ENCODE data around the gene PLA2G12B.
"Not testable (repeated sequence)": the region's sequence is repeated elsewhere in the genome, so short reads cannot be mapped to it uniquely, and the experiment has no call there.

The PLA2G12B gene, protein sequence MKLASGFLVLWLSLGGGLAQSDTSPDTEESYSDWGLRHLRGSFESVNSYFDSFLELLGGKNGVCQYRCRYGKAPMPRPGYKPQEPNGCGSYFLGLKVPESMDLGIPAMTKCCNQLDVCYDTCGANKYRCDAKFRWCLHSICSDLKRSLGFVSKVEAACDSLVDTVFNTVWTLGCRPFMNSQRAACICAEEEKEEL

DNA sequence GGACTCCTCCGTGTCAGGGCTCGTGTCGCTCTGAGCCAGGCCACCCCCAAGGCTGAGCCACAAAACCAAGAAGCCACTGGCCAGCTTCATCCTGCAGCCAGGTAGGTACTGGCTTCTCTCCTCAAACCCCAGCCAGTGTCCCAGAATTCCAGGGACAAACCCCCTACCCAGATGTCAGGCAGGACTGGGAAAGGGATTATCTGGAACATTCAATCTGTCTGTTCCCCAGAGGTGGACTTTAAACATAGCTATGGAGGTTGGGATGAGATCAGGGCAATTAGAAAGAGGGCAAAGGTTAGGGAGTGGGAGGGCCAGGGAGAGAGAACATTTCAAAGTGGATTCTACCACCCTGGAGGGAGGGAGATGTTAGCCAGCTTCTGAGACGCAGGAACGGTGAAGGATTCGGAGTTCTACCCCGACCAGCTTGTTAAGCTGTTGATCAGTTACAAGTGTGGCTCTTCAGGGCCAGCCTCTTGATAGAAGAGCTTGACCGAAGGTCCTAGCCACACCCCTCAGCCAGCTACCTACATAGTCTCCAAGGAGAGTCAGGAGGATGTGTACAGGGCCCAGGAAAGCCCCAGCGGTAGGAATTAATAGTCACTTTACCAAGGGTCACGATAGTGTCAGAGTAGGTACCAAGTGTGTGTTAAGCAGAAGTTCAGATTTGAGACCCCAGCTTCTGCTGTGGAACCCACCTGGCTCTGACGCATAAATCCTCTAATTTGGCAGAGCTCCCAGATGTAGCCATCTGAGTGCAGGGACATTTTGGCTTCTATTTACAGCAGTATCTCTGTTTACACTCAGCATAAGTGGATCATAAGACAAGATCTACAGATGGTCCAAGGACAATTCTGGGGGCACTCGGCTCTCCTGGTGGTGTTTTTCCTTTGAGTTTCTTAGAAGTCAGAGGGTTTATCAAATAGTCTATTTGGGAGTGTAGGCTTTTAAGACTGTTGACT, at the start of gene PLA2G12B:
PLA2G12B (minus strand) TSS at position 211 of the 959 bp plus-strand sequence; CDS start at position 90, 121 bp downstream.
- no peak for DNase-seq

DNA sequence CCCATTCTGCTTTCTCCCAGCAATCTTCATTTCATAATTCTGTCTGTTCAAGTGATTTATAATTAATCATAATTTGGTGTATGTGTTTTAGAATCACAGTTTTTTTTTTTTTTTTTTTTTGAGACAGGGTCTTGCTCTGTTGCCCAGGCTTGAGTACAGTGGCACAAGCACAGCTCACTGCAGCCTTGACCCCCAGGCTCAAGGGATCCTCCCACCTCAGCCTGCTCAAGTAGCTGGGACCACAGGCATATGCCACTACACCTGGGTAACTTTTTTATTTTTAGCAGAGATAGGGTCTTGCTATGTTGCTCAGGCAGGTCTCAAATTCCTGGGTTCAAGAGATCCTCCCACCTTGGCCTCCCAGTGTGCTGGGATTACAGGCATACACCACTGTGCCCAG, 49.2 kb upstream of the PLA2G12B start:
- DNase-seq = no peak

DNA sequence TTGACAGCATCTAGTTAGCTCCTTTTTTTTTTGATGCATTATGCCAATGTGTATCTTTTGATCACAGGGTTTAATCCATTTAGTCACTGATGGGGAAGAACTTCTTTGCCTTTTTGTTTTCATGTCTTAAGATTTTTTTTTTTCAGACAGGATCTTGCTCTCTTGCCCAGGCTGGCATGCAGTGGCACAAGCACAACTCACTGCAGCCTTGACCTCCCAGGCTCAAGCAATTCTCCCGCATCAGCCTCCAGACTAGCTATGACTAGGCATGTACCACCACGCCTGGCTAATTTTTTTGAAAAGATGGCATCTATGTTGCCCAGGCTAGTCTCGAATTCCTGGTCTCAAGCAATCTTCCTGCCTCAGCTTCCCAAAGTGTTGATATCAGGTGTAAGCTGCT, 46.4 kb upstream of the PLA2G12B start:
- no peak for DNase-seq

DNA sequence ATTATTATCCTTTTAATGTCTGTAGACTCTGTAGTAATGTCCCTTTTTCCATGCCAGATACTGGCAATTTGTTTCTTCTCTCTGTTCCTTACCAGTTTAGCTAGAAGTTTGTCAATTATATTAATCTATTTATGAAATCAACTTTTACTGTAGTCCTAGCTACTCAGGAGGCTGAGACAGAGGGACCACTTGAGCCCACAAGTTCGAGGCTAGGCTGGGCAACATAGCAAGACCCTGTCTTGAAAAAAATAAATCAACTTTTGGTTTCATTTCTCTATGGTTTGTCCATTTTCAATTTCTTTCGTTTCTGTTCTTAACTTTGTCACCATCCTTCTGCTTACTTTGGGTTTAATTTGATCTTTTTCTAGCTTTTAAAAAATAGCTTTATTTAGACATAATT, 42.5 kb upstream of the PLA2G12B start:
- no peak for DNase-seq

DNA sequence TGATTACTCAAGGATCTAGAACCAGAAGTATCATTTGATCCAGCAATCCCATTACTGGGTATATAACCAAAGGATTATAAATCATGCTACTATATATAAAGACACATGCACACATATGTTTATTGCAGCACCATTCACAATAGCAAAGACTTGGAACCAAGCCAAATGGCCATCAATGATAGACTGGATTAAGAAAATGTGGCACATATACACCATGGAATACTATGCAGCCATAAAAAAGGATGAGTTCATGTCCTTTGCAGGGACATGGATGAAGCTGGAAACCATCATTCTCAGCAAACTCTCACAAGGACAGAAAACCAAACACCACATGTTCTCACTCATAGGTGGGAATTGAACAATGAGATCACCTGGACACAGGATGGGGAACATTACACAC, 40.9 kb upstream of the PLA2G12B start:
- not testable (repeated sequence) for DNase-seq

DNA sequence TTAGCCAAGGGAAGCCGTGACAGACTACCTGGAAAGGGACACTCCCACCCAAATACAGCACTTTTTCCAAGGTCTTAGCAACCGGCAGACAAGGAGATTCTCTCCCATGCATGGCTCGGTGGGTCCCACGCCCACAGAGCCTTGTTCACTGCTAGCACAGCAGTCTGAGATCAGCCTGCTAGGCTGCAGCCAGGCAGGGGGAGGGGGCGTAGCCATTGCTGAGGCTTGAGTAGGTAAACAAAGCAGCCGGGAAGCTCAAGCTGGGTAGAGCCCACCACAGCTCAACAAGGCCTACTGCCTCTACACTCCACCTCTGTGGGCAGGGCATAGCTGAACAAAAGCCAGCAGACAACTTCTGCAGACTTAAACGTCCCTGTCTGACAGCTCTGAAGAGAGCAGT, 35.2 kb upstream of the PLA2G12B start:
- DNase-seq = not testable (repeated sequence)

DNA sequence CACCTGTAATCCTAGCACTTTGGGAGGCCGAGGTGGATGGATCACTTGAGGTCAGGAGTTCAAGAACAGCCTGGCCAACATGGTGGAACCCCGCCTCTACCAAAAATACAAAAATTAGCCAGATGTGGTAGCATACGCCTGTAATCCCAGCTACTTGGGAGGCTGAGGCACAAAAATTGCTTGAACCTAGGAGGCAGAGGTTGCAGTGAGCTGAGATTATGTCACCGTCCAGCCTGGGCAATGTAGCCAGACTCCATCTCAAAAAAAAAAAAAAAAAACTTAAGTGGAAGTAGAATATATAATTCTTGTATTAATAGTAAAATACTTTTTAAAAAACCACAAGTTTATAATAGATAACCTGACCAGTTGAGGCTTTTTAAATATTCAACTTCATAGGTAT, 30.0 kb upstream of the PLA2G12B start:
- not testable (repeated sequence) for DNase-seq

DNA sequence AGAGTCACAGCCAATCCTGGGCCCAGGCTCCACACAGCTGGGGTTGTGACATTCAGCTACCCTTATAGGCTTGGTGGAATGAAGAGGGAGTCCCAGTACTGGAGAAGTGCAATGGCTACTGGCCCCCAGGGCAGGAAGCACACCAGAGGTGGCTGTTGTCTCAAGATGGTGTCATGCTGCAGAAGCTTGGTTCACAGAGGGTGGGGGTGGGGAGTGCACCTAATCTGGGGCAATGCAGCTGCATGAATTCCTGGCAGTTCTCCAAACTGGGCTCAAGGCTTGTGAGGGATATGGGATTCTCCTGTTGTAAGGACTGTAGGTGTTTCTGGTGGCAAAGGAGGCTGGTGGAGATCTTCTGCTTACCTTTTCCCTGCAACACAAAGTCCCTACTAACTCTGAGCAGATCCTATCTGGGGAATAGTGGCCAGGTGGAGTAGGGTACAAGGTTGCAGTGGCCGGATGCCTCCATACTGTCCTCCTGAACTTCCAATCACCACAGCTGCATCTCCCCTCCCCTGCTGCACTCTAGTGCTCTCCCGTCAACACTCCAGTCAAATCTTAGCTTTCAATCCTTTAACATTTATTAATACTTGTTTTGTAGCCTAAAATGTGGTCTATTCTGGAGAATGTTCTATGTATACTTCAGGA, 27.4 kb upstream of the PLA2G12B start:
- no peak for DNase-seq

DNA sequence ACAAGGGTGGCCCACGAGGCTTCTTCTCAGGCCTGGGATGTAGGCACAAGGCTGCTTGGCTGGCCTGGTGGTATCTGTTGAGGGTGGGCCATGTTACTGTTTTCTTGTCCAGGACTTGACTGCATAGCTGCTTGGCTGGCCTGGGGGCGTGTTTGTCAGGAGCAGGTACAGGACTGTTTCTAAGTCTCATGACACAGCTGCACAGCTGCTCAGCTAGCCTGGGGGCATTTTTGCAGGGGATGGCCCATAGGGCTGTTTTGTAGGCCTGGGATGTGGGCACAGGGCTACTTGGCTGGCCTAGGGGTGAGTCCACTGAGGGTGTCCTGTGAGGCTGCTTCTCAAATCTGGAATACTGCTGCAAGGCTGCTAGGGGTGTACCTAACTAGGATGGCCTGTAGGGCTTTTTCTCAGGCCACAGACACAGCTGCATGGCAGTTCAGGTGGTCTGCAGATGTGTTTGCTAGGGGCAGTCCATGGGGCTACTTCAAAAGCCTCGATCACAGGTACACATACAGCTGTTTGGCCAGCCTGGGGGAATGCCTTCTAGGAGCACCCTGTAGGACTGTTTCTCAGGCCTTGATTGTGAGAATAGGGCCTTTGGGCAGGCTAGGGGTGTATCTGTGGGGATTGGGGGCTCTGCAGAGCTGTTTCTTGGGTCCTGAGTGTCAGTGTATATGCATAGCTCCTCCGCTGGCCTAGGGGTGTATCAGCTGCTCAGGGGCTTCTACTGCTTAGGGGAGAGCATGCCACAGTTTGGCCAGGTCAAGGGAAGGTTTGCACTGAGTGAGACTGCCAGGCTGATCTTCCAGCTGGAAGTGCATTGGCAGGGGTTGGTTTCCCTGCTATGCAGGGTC, 26.6 kb upstream of the PLA2G12B start:
- DNase-seq = no peak

DNA sequence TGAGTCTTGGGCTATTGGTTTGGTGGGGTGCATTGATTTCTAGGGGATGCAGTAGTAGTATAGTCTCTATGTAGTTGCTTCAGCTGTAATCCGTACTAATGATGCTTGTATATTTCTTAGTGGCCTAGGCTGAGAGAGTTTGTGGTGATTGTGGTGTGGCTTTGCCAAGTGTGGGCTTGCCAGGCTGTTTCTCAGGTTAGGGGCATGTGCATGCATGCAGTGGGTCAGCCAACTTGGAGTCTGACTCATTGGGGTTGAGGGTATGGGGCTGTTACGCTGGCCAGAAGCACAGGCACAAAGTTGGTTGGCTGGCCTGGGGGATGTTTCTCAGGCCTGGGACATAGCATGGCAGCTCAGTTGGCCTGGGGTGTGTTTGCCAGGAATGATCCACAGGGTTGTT, 25.7 kb upstream of the PLA2G12B start:
- DNase-seq = no peak

DNA sequence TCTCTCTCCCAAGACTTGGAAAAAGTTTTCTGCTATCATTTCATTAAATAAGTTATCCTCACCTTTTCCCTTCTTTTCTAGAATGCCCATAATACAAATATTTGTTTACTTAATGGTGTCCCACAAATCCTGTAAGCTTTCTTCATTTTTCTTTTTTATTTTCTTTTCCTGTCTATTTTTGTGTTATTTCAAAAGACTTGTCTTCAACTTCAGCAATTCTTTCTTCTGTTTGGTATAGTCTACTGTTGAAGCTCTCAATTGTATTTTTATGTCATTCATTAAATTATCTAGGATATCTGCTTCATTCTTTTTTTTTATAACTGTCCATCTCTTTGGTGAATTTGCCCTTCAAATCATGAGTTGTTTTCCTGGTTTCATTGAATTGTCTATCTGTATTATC, 25.1 kb upstream of the PLA2G12B start:
- no peak for DNase-seq

DNA sequence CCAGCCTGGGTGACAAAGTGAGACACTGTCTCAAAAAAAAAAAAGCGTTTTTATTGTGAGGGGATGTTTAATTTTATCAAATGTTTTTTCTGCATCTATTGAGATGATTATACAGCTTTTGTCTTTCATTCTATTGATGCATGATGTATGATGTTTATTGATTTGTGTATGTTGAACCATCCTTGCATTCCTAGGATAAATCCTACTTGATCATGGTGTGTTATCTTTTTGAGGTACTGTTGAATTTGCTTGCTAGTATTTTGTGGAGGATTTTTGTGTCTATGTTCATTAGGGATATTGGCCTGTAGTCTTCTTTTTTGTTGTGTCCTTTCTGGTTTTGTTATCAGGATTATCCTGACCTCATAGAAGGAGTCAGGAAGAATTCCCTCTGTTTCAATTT, 22.3 kb upstream of the PLA2G12B start:
- no peak for DNase-seq

DNA sequence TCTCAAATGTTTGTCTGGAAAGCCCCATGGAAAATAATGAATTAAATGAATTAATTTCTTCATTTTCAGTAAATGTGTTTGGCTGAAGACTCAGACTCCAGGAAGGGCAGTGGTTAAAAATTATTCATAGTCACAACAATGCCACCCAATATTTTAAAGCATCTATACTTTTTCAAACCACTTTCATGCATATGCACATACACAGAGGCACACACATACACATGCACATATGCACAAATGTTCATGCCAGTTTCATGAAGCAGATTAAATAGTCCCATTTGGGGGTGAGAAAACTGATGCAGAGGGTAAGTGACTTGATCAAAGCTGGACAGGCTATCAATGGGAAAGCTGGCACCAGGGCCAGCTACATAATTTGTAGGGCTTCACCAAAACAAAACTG, 1.4 kb upstream of the PLA2G12B start:
- no peak for DNase-seq

DNA sequence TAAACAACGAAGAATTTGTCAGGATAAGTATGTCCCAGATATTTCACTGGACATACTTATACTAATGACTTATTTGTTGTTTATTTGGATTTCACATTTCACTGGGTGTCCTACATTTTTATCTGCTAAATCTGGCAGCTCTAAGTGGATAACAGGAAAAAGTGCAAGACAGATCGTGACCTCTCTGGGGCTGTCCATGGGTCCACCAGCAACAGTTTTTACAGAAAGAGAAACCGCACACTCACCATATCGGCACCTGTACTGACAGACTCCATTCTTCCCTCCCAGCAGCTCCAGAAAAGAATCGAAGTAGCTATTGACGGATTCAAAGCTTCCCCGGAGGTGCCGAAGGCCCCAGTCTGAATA, 393 bp downstream of the PLA2G12B start:
- DNase-seq = no peak

DNA sequence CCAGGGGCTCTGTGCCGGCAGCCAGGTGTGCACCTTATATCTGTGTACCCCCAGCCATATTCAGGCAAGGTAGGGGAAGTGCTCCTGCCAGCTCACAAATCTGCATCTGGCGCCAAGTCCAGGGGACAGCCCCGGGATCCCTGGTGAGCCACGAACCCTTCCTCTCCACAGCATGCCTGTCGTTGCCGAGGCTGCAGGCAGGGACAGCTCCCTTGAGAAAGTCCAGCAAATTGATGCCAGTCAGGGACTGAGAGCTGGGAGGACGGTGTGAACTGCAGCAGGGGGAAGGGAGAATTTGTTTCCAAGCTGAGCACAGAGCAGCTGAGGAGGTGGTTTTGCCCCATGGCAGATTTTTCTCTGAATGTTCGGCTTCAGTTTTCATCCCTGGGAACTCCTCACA, 919 bp downstream of the PLA2G12B start:
- no peak for DNase-seq

DNA sequence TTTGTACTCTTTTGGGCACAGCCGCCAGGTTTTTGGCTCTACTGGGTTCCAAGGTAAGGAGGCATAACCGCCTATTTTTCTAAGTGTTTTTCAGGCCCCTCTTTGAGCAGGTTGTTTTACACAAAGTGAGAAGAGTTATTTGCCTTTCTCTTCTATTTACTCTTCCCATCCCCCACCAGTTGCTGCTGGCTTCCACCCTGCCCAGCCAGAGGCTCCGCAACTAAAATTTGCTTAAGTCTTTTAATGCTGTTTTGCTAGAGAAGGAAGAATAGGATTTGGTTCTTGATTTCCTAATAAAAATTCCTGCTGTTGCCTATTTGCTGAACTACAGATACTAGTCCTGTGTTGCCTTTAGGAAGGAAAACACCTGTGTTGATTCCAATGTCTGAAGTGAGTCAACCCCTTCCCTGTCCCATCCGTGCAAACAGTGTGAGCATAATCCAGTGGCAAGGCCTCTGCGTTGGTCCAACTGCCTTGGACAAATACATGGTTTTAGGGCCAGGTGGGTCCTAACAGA, 1.9 kb downstream of the PLA2G12B start:
- no peak for DNase-seq

DNA sequence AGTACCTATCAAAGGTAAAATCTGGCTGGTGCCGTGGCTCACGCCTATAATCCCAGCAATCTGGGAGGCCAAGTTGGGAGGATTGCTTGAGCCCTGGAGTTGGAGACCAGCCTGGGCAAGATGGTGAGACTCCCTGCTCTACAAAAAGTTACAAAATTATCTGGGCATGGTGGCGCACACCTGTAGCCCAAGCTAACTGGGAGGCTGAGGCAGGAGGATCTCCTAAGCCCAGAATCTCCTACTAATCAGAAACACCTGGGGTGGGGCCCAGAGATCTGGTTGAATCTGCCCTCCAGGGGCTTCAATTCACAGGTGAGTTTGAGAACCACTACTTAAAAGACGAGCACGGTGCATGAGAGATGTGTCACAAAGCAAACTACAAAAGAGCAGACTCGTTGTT, 2.4 kb downstream of the PLA2G12B start:
- DNase-seq = no peak

DNA sequence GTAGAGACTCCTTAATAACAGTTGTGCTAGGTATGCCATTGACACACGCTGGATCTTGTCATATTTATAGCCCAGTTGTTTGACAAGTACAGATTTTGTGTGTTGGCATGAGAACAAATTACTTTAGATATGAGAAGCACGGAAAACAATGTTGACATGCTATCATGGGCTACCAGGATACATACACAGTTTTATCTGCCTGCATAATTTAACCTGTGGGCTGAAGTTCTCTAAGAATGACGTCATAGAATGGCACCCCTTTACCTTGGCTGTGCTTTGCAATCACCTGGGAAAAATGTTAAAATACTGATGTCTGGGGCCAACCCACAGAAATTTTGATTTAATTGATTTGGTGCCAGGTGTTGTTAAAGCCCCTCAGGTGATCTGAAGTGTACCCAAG, 2.8 kb downstream of the PLA2G12B start:
- DNase-seq = peak; percentile 6

DNA sequence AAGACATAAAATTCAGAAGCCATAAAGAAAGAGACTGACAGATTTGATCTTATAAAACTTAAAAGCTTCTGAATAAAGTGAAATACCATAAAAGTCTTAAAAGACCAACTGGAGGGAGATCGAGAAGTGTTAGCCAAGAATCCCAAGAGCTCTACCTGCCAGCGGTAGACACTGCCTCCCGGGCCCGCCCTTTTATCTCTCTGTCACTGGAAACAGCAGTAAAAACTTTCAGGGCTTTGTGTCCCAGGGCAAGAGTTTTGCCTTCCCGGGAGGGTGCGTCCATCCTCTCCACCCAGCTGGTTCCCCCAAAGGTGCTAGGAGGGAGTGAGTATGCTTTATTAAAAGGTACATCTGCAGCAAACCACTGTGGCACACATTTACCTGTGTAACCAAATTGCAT, 5.8 kb downstream of the PLA2G12B start:
- no peak for DNase-seq

DNA sequence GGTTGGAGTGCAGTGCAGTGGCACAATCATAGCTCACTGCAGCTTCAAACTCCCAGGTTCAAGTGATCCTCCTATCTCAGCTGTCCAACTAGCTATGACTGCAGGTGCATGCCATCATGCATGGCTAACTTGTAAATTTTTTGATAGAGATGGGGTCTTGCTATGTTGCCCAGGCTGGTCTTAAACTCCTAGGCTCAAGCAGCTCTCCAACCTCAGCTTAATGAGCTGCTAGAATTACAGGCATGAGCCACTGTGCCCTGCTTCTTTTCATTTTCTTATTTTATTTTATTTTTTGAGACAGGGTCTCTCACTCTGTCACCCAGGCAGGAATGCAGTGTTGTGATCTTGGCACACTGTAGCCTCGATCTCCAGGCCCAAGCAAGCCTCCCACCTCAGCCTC, 7.6 kb downstream of the PLA2G12B start:
- no peak for DNase-seq

DNA sequence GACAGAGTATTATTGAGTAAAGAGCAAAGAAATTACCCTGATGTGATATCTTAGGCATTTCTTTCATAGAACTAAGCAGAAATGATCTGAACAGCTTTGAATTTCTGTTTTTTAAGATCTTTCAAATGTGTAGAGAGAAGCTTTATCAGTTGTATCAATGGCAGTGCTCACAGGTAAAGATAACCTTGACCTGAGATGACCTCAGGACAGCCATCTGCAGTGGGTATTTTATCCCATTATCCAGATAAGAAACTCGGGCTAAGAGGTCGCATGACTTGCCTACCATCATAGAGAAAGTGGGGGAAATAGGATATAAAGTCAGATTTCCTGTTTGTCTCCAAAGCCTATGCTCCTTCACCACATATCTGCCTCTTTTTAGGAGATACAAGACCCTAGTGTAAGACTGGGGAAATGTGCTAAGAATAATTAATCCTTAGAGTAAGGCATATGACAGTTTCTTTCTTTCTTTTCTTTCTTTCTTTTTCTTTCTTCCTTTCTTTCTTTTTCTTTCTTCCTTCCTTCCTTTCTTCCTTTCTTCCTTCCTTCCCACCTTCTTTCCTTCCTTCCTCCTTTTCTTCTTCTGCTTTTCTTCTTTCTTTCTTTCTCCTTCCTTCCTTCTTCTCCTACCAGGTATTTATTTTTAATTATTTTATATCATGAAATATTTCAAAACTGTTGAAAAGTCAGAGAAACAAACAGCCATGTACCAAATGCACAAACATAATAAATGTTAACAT, 10.9 kb downstream of the PLA2G12B start:
- no peak for DNase-seq

DNA sequence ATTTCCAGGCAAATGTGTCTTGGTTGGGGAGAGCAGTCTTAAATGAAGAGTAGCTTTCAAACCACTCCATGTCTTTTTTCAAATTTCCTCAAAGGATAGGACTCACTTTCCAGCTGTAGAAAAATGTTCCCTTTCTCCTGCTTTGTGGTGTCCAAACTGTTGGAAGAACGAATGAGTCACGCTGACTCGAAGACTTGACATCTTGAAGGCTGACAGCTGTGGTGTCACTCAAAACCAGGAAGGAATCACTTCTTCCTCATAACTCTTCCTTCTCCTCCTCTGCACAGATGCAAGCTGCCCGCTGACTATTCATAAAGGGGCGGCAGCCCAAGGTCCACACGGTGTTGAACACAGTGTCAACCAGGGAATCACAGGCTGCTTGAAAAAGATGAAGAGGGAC, 19.2 kb downstream of the PLA2G12B start:
- DNase-seq = peak; percentile 28

Measured in NCI-H226 (cell line).